HCT116 (cell line): ENCODE data around the gene MLPH. TPM values are rescaled to one million over a fixed set of nuclear protein-coding genes. Genes with fewer than 3 reads are reported as not detected.
A peak's percentile ranks its signal among the peaks of the same experiment; 100 is the strongest.

Source experiments
- ATAC-seq: fragments of 200-7000 bp; cut with Tn5 transposase; 2 replicates; pipeline ENCODE4 v1.9.1; 2020; ENCODE audit warnings: mild to moderate bottlenecking, moderate library complexity
- BruUV-seq: library from RNA; stranded (reverse); fragments of 400-500 nt; replicated peaks from 2 replicates; lab custom pipeline; 2021; lab: Mats Ljungman, UMichigan
- CTCF ChIA-PET: fragments of 300-600 bp; sonication (Branson Sonifier 250); formaldehyde crosslinking; loops from one replicate; lab custom pipeline; 2021; ENCODE audit warnings: antibody characterized with exemption; lab: Charles Lee
- POLR2A ChIA-PET: fragments of 300-600, 350-600 bp; sonication (Branson Sonifier 250); formaldehyde crosslinking; loops from one replicate; lab custom pipeline; 2021; ENCODE audit warnings: antibody characterized with exemption; lab: Charles Lee
- RAD21 ChIA-PET, 2 experiments: fragments of 300-600 bp; sonication (Branson Sonifier 250); formaldehyde crosslinking; loops; one replicate each; lab custom pipeline; 2023; ENCODE audit warnings: low total read pairs in 2 of 2; ENCODE audit not compliant: uncharacterized antibody in 2 of 2, unreplicated experiment in 2 of 2, low non-redundant PET in 1 of 2; lab: Charles Lee
- DNase-seq: peaks from one replicate; pipeline ENCODE4 v3.0.0-alpha.2; 2010; ENCODE audit warnings: low read depth, low spot score
- H2AFZ ChIP-seq: fragments of 200-600 bp; shearing (Covaris generic), sonication (generic); 2 replicates; pipeline ENCODE4 v1.6.1; 2017; ENCODE audit warnings: low read depth, mixed run types, mixed read lengths, antibody characterized with exemption, low read length; ENCODE audit not compliant: poor library complexity, severe bottlenecking
- H3K27ac ChIP-seq: 2 replicates; pipeline ENCODE4 v1.5.1; 2012; ENCODE audit warnings: low read depth, low read length
- H3K27me3 ChIP-seq: fragments of 200-600 bp; sonication (generic); 2 replicates; pipeline ENCODE4 v1.6.1; 2016; ENCODE audit warnings: mixed run types, low read length, mixed read lengths; ENCODE audit not compliant: insufficient read depth
- H3K36me3 ChIP-seq, 2 experiments: fragments of 200-500 bp in 1 of 2; fragments of 200-600 bp in 1 of 2; sonication (Bioruptor generic) in 1 of 2; sonication (generic) in 1 of 2; 2 replicates each; pipeline versions ENCODE4 v1.5.1 to v1.6.1; 2014 to 2016; ENCODE audit warnings: low read length in 2 of 2, inconsistent platforms in 1 of 2, mixed read lengths in 1 of 2, mixed run types in 1 of 2; ENCODE audit not compliant: insufficient read depth in 2 of 2, control insufficient read depth in 1 of 2
- H3K4me1 ChIP-seq, 2 experiments: fragments of 200-600 bp in 1 of 2; sonication (generic) in 1 of 2; 2 replicates each; pipeline versions ENCODE4 v1.5.1 to v1.6.1; 2012 to 2017; ENCODE audit warnings: low read length in 2 of 2, inconsistent platforms in 1 of 2, mild to moderate bottlenecking in 1 of 2, mixed read lengths in 1 of 2, mixed run types in 1 of 2, moderate library complexity in 1 of 2; ENCODE audit not compliant: insufficient read depth in 2 of 2, control insufficient read depth in 1 of 2
- H3K4me2 ChIP-seq: fragments of 200-600 bp; sonication (generic); 2 replicates; pipeline ENCODE4 v1.6.1; 2017; ENCODE audit warnings: mixed run types, low read length, mixed read lengths
- H3K4me3 ChIP-seq, 2 experiments: fragments of 200-600 bp in 1 of 2; sonication (generic) in 1 of 2; replicated peaks in 1 of 2; 2 replicates each; pipeline ENCODE4 v1.5.1; 2011 to 2016; ENCODE audit warnings: low read length in 2 of 2, control low read depth in 1 of 2, low read depth in 1 of 2, mild to moderate bottlenecking in 1 of 2, mixed read lengths in 1 of 2, mixed run types in 1 of 2
- H3K79me2 ChIP-seq: fragments of 200-600 bp; sonication (generic); 2 replicates; pipeline ENCODE4 v1.6.1; 2017; ENCODE audit warnings: mild to moderate bottlenecking, mixed run types, low read length, moderate library complexity, mixed read lengths; ENCODE audit not compliant: insufficient read depth
- H3K9ac ChIP-seq: fragments of 200-600 bp; sonication (generic); 2 replicates; pipeline ENCODE4 v1.6.1; 2016; ENCODE audit warnings: low read length, mixed read lengths
- H3K9me2 ChIP-seq: fragments of 200-600 bp; sonication (generic), shearing (Covaris generic); 2 replicates; pipeline ENCODE4 v1.6.1; 2017; ENCODE audit warnings: mixed run types, mild to moderate bottlenecking, moderate library complexity; ENCODE audit not compliant: insufficient read depth
- H3K9me3 ChIP-seq, 2 experiments: fragments of 200-500 bp in 1 of 2; fragments of 200-600 bp in 1 of 2; sonication (Bioruptor generic) in 1 of 2; sonication (generic) in 1 of 2; 2 replicates each; pipeline ENCODE4 v1.6.1; 2014 to 2017; ENCODE audit warnings: low read length in 2 of 2, mixed read lengths in 2 of 2, inconsistent platforms in 1 of 2, low read depth in 1 of 2, mild to moderate bottlenecking in 1 of 2, mixed run types in 1 of 2, moderate library complexity in 1 of 2; ENCODE audit not compliant: control insufficient read depth in 1 of 2, insufficient read depth in 1 of 2
- H4K20me1 ChIP-seq: fragments of 200-600 bp; sonication (generic), shearing (Covaris generic); 2 replicates; pipeline ENCODE4 v1.6.1; 2017; ENCODE audit warnings: mixed run types, mild to moderate bottlenecking, moderate library complexity; ENCODE audit not compliant: insufficient read depth
- ATF3 ChIP-seq: IDR thresholded peaks from 2 replicates; pipeline ENCODE4 v1.6.1; 2012
- EGR1 ChIP-seq: IDR thresholded peaks from 2 replicates; pipeline ENCODE4 v1.6.1; 2012; ENCODE audit warnings: low read depth
- ELF1 ChIP-seq: IDR thresholded peaks from 2 replicates; pipeline ENCODE4 v1.6.1; 2012; ENCODE audit warnings: low read depth, borderline replicate concordance
- FOSL1 ChIP-seq: IDR thresholded peaks from 2 replicates; pipeline ENCODE4 v1.6.1; 2012; ENCODE audit warnings: low read depth
- JUND ChIP-seq: IDR thresholded peaks from 2 replicates; pipeline ENCODE4 v1.6.1; 2012
- RAD21 ChIP-seq: IDR thresholded peaks from 2 replicates; pipeline ENCODE4 v1.6.1; 2012; ENCODE audit warnings: low read depth, mild to moderate bottlenecking
- REST ChIP-seq: IDR thresholded peaks from 2 replicates; pipeline ENCODE4 v1.6.1; 2012; ENCODE audit warnings: low read depth
- SIN3A ChIP-seq: IDR thresholded peaks from 2 replicates; pipeline ENCODE4 v1.6.1; 2012; ENCODE audit warnings: low read depth
- TCF7L2 ChIP-seq: IDR thresholded peaks from 2 replicates; pipeline ENCODE4 v1.7.0; 2011; ENCODE audit warnings: borderline replicate concordance, inconsistent platforms; ENCODE audit not compliant: insufficient read depth, insufficient read length; ENCODE audit errors: extremely low read depth
- YY1 ChIP-seq: IDR thresholded peaks from 2 replicates; pipeline ENCODE4 v1.6.1; 2011; ENCODE audit warnings: low read length, low read depth, moderate library complexity, mild to moderate bottlenecking; ENCODE audit not compliant: insufficient replicate concordance; ENCODE audit errors: extremely low read depth
- ZNF274 ChIP-seq: fragments of 200-500 bp; sonication (Bioruptor generic); IDR thresholded peaks from 2 replicates; pipeline ENCODE4 v1.6.1; 2014; ENCODE audit warnings: mild to moderate bottlenecking, low read depth, low read length, inconsistent platforms
- intact Hi-C: fragments of 100-400 bp; cut with micrococcal nuclease; formaldehyde crosslinking; loops from 2 replicates; pipeline ENCODE4 v1.10.0; 2022
- total RNA-seq: library from RNA; stranded (reverse); gene quantifications from one replicate; pipeline ENCODE4 v1.2.1, GENCODE V29; 2021; ENCODE audit not compliant: unreplicated experiment

The MLPH gene
- total RNA-seq, 1 experiment from 2014 or later, result 81.4 TPM

GRCh38 chr2:237538901-237539300 is 51.9 kb downstream of the MLPH start:
- peaks cover 2 to 18% of the 10 kb centered on the region in 2 experiments; a peak in 3 of 4 replicates for H3K36me3 ChIP-seq
- no peak for TF ChIP-seq ELF1
- POLR2A ChIA-PET, result no interaction called here
- H3K27ac ChIP-seq, result no peak overlapping the region
- DNase-seq, result no peak
- intact Hi-C loops, result no loop called here
- H3K9me3 ChIP-seq, result no peaks in the 10 kb centered on the region
- peak; percentile 14; the same call in 1 of the 2 replicates for ATAC-seq
- no peak overlapping the region for H2AFZ ChIP-seq
- BruUV-seq, result no TSS peak
- H4K20me1 ChIP-seq, result no peaks in the 10 kb centered on the region
- H3K79me2 ChIP-seq, result no peaks in the 10 kb centered on the region
- CTCF ChIA-PET, result no interaction called here
- no peak overlapping the region for H3K9ac ChIP-seq
- H3K9me2 ChIP-seq, result no peaks in the 10 kb centered on the region
- no peak overlapping the region for H3K4me2 ChIP-seq
- H3K4me3 ChIP-seq, result no peak overlapping the region
- H3K27me3 ChIP-seq, result no peaks in the 10 kb centered on the region
- RAD21 ChIA-PET, result no interaction called here
- H3K4me1 ChIP-seq, result no peaks in the 10 kb centered on the region

GRCh38 chr2:237539681-237540080 is 52.6 kb downstream of the MLPH start:
- Histone ChIP-seq H3K36me3 (peaks cover 2 to 12% of the 10 kb centered on the region in 2 experiments; a peak in 3 of 4 replicates), H3K27me3 (no peaks in the 10 kb centered on the region), H4K20me1 (no peaks in the 10 kb centered on the region), H3K9ac (no peak overlapping the region), H3K27ac (no peak overlapping the region), H2AFZ (no peak overlapping the region), H3K79me2 (no peaks in the 10 kb centered on the region), H3K4me1 (no peaks in the 10 kb centered on the region), H3K4me3 (no peak overlapping the region), H3K4me2 (no peak overlapping the region), H3K9me2 (no peaks in the 10 kb centered on the region), H3K9me3 (no peaks in the 10 kb centered on the region)
- ChIA-PET RAD21 (no interaction called here), CTCF (no interaction called here), POLR2A (no interaction called here)
- ATAC-seq (no peak), DNase-seq (no peak)
- intact Hi-C loops, result no loop called here
- TF ChIP-seq JUND (no peak), TCF7L2 (no peak), EGR1 (no peak), ZNF274 (no peak), REST (no peak), FOSL1 (no peak), SIN3A (no peak), YY1 (no peak), RAD21 (no peak), ATF3 (no peak)
- no TSS peak for BruUV-seq
